SJSA1 (cell line): Measurements from ENCODE around the gene COBL. TPM values are rescaled to one million over a fixed set of nuclear protein-coding genes. Genes with fewer than 3 reads are reported as not detected.
A peak's percentile ranks its signal among the peaks of the same experiment; 100 is the strongest.

Experiments used
- DNase-seq, 2 experiments: peaks; one replicate each; pipeline ENCODE4 v3.0.0-alpha.2; 2015 to 2020; ENCODE audit warnings: low spot score in 2 of 2, low read depth in 1 of 2
- H3K27ac ChIP-seq: fragments of 250-450 bp; sonication (Bioruptor Pico); 2 replicates; pipeline ENCODE4 v1.5.1; 2020; ENCODE audit warnings: mild to moderate bottlenecking, moderate library complexity
- H3K27me3 ChIP-seq: fragments of 250-450 bp; sonication (Bioruptor Pico); replicated peaks from 2 replicates; pipeline ENCODE4 v1.5.1; 2020; ENCODE audit warnings: mild to moderate bottlenecking, moderate library complexity
- H3K36me3 ChIP-seq: fragments of 250-450 bp; sonication (Bioruptor Pico); 2 replicates; pipeline ENCODE4 v1.5.1; 2020; ENCODE audit warnings: mild to moderate bottlenecking
- H3K4me1 ChIP-seq: fragments of 250-450 bp; sonication (Bioruptor Pico); replicated peaks from 2 replicates; pipeline ENCODE4 v1.6.1; 2021; ENCODE audit warnings: mild to moderate bottlenecking
- H3K4me3 ChIP-seq: fragments of 250-450 bp; sonication (Bioruptor Pico); 2 replicates; pipeline ENCODE4 v1.5.1; 2020; ENCODE audit warnings: mild to moderate bottlenecking
- H3K9me3 ChIP-seq: fragments of 250-450 bp; sonication (Bioruptor Pico); replicated peaks from 2 replicates; pipeline ENCODE4 v1.5.1; 2020; ENCODE audit warnings: mild to moderate bottlenecking
- total RNA-seq: library from RNA; depleted of rRNA; stranded (reverse); fragments of >200 nt; shearing (Covaris generic); gene quantifications from 2 replicates; pipeline ENCODE4 v1.2.3, GENCODE V29; 2014

Gene COBL
- total RNA-seq, 1 experiment from 2014 or later: not detected

DNA sequence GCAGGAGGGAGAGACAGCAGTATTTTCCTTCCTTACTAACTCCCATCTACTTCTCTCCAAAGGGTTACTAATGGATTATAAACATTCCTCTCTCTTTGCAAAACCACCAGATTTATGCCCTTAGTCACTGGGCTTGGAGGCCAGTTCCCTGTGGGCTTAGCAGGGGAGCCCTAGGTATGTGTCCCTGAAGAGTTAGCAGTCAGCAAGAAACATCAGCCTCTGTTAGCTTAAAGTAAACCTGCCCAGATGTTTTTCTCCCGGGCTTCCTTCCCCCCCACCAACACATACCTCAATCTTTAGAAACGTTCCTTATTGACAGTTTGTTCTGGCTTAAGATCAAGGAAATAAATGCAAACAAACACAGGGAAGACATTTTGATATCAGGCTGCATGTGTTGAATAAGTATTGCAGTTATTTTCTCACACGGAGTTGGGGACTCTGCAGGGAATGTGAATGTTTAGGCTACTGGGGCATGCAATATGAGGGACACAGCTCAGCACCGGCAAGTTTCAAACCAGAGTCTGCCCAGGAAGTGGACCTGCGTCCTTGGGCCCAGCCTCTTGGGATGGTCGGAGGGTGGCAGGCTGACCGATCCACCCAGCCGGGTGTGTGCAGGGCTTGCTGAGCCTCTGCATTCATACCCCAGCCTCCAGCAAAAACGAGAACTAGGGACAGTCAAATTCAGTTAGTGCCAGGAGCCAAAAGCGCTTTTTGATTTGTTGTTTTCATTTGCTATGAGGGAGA lies 281.9 kb downstream of the COBL start:
- no peak overlapping the region for H3K4me3 ChIP-seq
- no peaks in the 10 kb centered on the region for H3K36me3 ChIP-seq
- no peaks in the 10 kb centered on the region for H3K9me3 ChIP-seq
- H3K27me3 ChIP-seq: peaks cover 2% of the 10 kb centered on the region; the same call in 1 of the 2 replicates
- H3K4me1 ChIP-seq: no peaks in the 10 kb centered on the region
- peak in 1 of 2 experiments; percentile 11 for DNase-seq
- H3K27ac ChIP-seq: no peak overlapping the region

DNA sequence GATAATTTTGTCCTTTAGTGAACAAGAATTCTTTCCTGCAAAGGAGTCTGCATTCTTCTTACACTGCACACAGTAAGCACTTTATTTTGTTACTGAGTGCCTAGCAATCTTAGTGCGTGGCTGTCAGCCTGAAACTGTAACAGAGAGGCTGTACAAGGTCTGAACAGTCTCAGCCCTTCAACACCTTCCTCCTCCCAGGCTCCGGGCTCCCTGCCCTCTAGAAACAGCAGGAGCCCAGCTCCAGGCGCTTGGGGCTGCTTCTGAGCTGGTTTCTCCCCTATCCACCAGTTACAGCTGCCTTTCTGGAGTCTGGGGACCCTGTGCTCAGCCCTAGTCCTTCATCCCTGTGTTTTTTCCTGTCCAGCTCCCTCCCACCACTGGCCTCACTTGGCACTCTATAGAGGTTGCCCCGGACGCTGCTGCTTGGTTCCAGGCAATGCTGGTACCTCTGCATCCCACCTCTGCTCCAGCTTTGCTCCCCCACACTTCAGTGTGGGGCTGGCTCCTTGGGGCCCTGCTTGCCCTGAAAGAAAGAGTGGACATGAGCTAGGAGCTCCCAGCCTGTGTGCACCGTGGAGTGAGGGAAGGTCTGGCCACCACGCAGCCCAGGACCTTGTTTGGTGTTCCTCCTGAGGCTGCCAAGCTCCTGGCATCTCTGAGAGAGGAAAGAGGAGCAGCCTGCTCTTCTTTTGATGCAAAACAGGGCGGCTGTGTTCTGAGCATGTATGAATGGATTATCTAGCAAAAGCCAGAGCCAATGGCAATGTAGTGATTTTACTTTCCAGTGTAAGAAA lies 282.7 kb downstream of the COBL start:
- no peaks in the 10 kb centered on the region for H3K9me3 ChIP-seq
- H3K36me3 ChIP-seq: no peaks in the 10 kb centered on the region
- DNase-seq: peak in 1 of 2 experiments; percentile 28
- peaks cover 2% of the 10 kb centered on the region; the same call in 1 of the 2 replicates for H3K27me3 ChIP-seq
- H3K27ac ChIP-seq: no peak overlapping the region
- no peaks in the 10 kb centered on the region for H3K4me1 ChIP-seq
- no peak overlapping the region for H3K4me3 ChIP-seq

DNA sequence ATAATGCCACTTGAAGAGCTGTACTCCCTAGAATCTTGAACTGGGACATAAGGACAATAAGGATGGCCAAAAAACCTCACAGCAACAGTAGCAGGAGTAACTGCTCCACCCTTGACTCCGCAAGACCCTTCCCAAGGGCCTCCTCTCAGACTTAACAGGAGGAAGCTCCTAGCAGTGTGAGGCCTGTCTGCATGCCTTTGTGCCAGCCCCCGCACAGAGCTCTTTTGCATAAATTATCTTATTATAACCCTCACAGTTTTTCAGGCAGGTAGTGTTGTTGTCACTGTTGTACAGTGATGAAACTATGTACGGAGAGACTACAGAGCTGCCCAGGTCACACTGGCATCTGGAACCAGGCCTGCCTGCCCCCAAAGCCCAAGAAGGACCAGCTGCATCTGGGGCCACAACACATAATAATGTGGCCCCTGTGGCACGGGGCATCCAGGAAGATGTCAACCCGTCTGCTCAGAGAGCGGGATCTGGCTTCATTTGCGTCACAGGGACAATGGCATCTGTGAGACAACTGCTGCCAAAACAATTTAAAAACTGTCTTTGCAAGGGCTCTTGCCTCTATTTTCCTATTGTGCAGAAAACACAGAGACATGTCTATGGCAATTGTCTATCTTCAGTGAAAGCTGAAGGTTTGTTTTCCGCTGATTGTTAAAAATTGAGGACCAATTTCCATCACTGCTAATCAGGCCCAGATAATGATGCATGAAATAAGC lies 284.7 kb downstream of the COBL start:
- H3K36me3 ChIP-seq: no peaks in the 10 kb centered on the region

DNA sequence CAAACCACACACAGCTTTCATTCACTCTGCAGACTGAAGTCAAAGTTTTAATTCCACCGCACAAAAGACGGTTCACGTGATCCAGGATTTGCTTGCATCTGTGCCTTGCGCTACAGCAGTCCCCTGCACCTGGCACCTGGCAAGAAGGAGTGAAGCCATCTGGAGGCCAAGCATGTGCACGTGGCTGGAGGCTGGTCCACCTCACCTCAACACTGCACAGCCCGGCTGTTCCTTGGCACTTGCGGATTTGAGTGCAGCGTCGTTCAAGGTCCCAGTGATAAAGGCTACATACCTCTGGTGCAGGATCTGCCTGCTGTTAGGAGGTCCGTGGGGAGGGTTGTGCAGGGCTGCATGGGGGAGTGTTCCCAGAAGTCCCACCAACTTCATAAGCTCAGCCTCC lies 285.4 kb downstream of the COBL start:
- peak in 1 of 2 experiments; percentile 16 for DNase-seq
- no peaks in the 10 kb centered on the region for H3K9me3 ChIP-seq
- H3K36me3 ChIP-seq: no peaks in the 10 kb centered on the region
- H3K4me1 ChIP-seq: no peaks in the 10 kb centered on the region
- H3K4me3 ChIP-seq: no peak overlapping the region
- no peak overlapping the region for H3K27ac ChIP-seq
- H3K27me3 ChIP-seq: peaks cover 2% of the 10 kb centered on the region; the same call in 1 of the 2 replicates

More for the DNA sequence above, 284.7 kb downstream of the COBL start:
- no peak overlapping the region for H3K4me3 ChIP-seq
- DNase-seq: peak in 1 of 2 experiments; percentile 19
- no peaks in the 10 kb centered on the region for H3K4me1 ChIP-seq
- no peak overlapping the region for H3K27ac ChIP-seq
- H3K27me3 ChIP-seq: peaks cover 2% of the 10 kb centered on the region; the same call in 1 of the 2 replicates
- H3K9me3 ChIP-seq: no peaks in the 10 kb centered on the region

DNA sequence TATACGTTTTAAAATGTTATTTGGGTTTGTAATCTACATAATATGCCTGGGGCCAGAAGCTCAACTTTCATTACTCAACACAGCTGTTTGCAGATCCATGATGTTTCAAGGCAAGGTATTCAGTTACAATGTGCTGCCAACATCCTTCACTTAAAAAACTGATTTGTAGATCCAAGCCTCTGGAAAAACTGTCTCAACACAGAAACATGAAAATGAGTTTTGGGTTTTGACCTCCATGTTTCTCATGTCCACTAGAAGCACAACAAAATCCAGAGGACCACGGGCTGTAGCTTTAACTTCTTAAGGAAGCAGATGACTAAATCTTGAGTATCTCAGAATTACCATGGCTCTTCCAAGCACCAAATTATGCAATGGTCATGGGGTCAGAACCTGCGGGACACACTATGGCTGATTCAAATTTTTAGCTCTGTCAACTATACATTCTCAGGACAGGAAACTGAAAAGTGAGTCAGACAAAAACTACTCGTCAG lies 286.9 kb downstream of the COBL start:
- Histone ChIP-seq H3K4me3 (no peak overlapping the region), H3K4me1 (no peaks in the 10 kb centered on the region), H3K27me3 (no peaks in the 10 kb centered on the region), H3K9me3 (no peaks in the 10 kb centered on the region), H3K27ac (no peak overlapping the region), H3K36me3 (no peaks in the 10 kb centered on the region)
- DNase-seq: no peak

DNA sequence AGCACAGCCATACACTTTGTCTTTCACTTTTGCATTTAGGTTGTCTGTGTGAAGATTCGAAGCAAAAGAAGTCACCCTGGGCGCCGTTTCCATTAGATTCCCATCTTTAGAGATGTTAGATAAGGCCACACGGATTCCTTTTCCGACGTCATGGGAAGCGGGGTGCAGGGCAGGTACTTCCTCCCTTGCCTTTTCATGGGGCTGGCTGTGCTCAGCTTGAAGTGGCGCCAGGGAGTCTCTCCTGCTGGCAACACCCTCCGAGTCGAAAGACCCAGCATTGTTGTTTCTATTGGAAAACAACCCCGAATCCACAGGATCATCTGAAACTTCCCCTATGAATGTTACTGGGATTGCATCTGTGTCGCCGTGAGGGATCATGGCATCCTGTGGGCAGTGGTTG lies 287.5 kb downstream of the COBL start:
- Histone ChIP-seq H3K27me3 (no peaks in the 10 kb centered on the region), H3K27ac (no peak overlapping the region), H3K9me3 (no peaks in the 10 kb centered on the region), H3K36me3 (no peaks in the 10 kb centered on the region), H3K4me3 (no peak overlapping the region), H3K4me1 (no peaks in the 10 kb centered on the region)
- DNase-seq: no peak

DNA sequence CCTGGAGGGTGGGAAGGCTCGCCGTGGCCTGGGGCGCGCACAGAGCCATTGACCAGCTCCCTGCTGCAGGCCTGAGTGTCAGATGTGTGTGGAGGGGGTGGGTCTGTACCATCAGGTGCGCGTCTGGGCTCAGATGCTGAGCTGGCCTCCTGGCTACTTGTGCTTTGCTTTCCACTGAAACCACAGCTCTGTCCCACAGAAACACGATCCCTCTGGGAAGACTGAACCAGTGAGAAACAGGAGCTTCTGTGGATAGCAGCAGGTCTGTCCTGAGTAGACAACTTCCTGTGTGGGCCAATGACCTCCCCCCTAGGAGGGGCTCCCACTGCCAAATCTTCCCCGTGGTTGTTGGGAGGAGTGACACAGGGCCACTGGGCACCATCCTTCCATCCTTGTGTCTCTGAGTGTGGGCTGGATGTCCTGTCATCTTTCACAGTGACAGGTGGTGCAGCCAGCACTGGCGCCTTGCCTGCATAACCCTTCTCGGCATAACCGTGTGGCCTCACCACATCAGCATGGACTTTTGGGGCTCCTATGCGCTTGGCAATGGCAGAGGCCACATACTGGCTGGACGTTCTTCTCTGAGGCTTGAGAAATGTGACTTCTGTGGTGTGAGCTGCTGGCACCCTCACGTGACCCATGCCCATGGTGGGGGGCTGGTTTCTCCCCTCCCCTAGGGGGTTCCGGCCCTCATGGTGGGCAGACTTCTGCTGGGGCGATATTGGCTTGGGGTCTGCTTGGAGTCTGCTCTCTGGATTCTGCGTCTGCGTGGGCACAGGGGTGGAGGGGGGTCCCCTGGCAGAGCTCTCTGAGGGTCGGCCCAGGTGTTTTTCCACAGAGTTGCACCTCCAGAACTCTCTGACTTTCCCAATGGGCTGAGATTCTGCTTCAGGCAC lies 288.4 kb downstream of the COBL start:
- no peaks in the 10 kb centered on the region for H3K36me3 ChIP-seq
- no peak overlapping the region for H3K4me3 ChIP-seq
- no peaks in the 10 kb centered on the region for H3K9me3 ChIP-seq
- DNase-seq: no peak
- H3K27me3 ChIP-seq: no peaks in the 10 kb centered on the region
- H3K4me1 ChIP-seq: no peaks in the 10 kb centered on the region
- H3K27ac ChIP-seq: no peak overlapping the region

DNA sequence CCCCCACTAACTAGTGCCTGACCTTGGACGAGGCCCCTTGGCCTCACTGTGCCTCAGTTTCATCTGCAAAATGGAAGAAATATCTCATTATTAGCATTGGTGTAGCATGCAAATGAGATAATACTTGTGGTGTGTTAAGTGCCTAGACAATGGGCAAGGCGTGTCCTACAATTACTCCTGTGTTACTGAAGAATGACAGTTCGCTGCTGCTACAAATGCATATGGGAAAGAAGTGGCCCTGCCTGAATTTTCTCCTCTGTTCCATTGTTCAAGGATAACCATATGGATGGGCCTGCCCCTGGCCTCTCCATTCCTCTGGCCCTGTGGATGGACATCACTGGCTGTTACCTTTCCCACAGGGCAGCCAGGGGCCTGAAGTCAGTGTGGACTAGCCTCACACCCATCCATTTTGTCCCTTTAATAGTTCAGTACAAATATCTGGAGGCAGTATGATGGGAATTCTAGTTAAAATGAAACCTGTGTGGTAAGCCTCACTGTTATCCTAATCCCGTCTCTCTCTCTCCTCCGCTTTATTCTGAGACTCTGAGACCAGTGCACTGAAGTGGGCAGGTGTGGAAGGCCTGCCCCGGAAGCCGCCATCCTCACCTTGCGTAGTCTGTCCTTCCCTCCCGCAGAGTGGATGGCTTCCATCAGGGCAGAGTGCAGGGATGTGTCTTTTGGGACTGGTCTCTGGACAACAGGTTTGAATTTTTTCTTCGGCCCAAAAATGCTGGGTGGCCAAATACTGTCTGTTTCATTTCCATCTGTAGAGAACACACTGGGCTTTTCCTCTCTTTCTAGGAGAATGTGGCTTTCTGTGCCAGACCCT lies 289.3 kb downstream of the COBL start:
- Histone ChIP-seq H3K36me3 (no peaks in the 10 kb centered on the region), H3K4me3 (no peak overlapping the region), H3K9me3 (no peaks in the 10 kb centered on the region), H3K27ac (no peak overlapping the region), H3K4me1 (no peaks in the 10 kb centered on the region), H3K27me3 (no peaks in the 10 kb centered on the region)
- peak in 1 of 2 experiments; percentile 22 for DNase-seq

DNA sequence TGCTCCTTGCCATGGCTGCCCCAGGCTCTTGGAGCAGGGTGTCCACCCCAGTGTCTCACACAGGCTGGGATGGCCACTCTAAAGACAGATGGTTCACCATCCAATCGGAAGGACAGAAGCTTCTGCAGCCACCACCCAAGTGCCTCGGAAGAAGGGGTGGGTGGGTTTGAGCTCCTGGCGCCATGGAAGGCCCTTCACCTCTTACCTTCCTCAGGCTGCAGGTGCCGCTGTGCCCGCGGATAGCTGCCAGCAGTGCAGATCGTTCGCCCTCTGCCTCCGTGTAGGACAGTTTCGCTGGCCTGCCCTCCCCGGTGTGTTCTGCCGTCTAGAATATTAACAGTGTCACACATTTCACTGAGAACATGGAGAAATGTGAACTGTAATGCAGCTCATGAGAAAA lies 290.3 kb downstream of the COBL start:
- H3K36me3 ChIP-seq: no peaks in the 10 kb centered on the region
- no peaks in the 10 kb centered on the region for H3K27me3 ChIP-seq
- no peaks in the 10 kb centered on the region for H3K4me1 ChIP-seq
- no peak overlapping the region for H3K27ac ChIP-seq
- H3K4me3 ChIP-seq: no peak overlapping the region
- no peaks in the 10 kb centered on the region for H3K9me3 ChIP-seq
- no peak for DNase-seq

DNA sequence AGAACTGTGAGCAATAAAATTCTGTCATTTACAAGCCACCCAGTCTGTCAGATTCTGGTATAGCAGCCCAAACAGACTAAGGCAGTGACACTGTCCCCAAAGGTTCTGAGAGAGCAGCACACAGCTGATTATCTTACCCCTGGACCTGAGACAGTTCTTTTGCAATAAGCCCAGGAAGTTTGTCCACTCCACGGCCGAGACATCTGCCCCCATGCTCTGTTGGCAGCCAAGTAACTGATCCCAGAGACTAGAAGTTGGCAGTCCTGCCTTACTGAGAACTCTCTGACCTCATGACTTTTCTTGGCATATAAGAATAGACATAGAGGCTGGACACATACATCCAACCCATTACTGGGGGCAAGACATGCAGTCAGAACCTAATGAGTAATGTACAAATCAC lies 290.9 kb downstream of the COBL start:
- no peak overlapping the region for H3K27ac ChIP-seq
- DNase-seq: peak in 1 of 2 experiments; percentile 5
- no peaks in the 10 kb centered on the region for H3K4me1 ChIP-seq
- no peaks in the 10 kb centered on the region for H3K9me3 ChIP-seq
- no peaks in the 10 kb centered on the region for H3K27me3 ChIP-seq
- no peaks in the 10 kb centered on the region for H3K36me3 ChIP-seq
- H3K4me3 ChIP-seq: no peak overlapping the region

DNA sequence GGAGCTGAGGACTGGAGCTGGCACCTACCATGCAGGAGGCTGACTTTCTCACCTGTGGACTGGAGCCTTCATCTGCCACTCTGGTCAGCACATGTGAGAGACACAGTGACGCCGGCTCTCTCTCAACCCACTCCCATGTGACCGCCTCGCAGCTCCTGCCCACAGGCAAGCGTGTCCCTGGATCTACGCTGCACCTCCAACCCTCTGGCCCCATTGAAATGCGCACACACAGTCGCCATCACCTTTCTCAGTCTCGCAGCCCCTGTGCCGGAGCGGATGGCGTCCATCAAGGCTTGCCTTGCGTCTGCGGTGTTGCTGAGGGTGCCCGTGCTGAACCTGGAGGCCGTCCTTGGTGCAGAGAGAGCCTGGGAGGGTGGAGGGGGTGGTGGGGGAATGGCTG lies 291.7 kb downstream of the COBL start:
- no peaks in the 10 kb centered on the region for H3K9me3 ChIP-seq
- no peaks in the 10 kb centered on the region for H3K4me1 ChIP-seq
- H3K27me3 ChIP-seq: no peaks in the 10 kb centered on the region

DNA sequence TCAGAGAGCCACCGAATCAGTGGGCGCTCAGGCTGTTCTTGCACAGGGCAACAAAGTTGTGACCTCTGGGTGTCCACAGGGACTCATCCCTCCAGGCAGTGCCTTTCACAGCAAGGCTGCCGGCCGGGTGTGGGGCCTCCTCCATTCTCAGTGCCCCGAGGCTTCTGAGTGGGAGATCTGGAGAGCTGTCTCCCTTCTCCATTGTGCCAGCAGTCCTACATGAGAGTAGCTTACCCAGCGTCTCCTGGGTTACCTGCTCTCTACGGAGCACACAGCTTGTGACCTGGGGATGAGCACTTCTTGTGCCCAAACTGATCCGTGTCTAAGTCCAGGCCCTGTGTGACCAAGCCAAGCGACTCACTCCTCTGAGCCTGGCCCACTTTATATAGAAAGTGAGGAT lies 293.1 kb downstream of the COBL start:
- DNase-seq: peak in 1 of 2 experiments; percentile 30
- Histone ChIP-seq H3K36me3 (no peaks in the 10 kb centered on the region), H3K4me1 (no peaks in the 10 kb centered on the region), H3K27me3 (no peaks in the 10 kb centered on the region), H3K27ac (no peak overlapping the region), H3K9me3 (no peaks in the 10 kb centered on the region), H3K4me3 (no peak overlapping the region)

More for the DNA sequence above, 291.7 kb downstream of the COBL start:
- DNase-seq: peak in 1 of 2 experiments; percentile 21
- H3K4me3 ChIP-seq: no peak overlapping the region
- no peak overlapping the region for H3K27ac ChIP-seq
- no peaks in the 10 kb centered on the region for H3K36me3 ChIP-seq
